ENCODE measurements around the gene AMBRA1. TPM values are rescaled to one million over a fixed set of nuclear protein-coding genes. Genes with fewer than 3 reads are reported as not detected.
"Not testable (repeated sequence)": the region's sequence is repeated elsewhere in the genome, so short reads cannot be mapped to it uniquely, and the experiment has no call there.

Gene AMBRA1
- total and polyA plus RNA-seq, 2 donors: 8.7 to 20.6 TPM

- DNase-seq (ENCODE audit: low read depth in 6 of 9, low spot score in 9 of 9); H3K4me3 ChIP-seq (ENCODE audit: low read length in 2 of 2): not testable (repeated sequence)
- H3K4me1 ChIP-seq (ENCODE audit: control insufficient read depth in 2 of 2, insufficient read depth in 2 of 2, low read length in 2 of 2): peaks cover 10 to 20% of the 10 kb centered on the region in 2 donors
These were observed 214.1 kb downstream of the AMBRA1 start for GRCh38 chr11:46379482-46380293.

GRCh38 chr11:46378811-46379481 is 214.9 kb downstream of the AMBRA1 start:
- Histone ChIP-seq H3K36me3 (ENCODE audit: control insufficient read depth in 2 of 2, insufficient read depth in 2 of 2, low read length in 1 of 2) (peaks cover 43% of the 10 kb centered on the region in 2 donors), H3K4me1 (ENCODE audit: control insufficient read depth in 2 of 2, insufficient read depth in 2 of 2, low read length in 2 of 2) (peaks cover 10 to 20% of the 10 kb centered on the region in 2 donors), H3K4me3 (ENCODE audit: low read length in 2 of 2) (no peak overlapping the region), H3K27me3 (ENCODE audit: control insufficient read depth in 2 of 2, insufficient read depth in 1 of 2, low read length in 1 of 2) (peaks cover 12 to 38% of the 10 kb centered on the region in 2 donors), H3K27ac (ENCODE audit: low read depth in 1 of 2, low read length in 1 of 2) (no peak overlapping the region), H3K9me3 (ENCODE audit: control insufficient read depth in 2 of 2, insufficient read depth in 1 of 2, low read length in 1 of 2) (peaks cover 0 to 3% of the 10 kb centered on the region in 2 donors)
- DNase-seq (ENCODE audit: low read depth in 6 of 9, low spot score in 9 of 9): no peak
- 92% methylated on average over 20 of the region's 20 CpGs for WGBS

More at GRCh38 chr11:46379482-46380293, 214.1 kb downstream of the AMBRA1 start:
- H3K36me3 ChIP-seq (ENCODE audit: control insufficient read depth in 2 of 2, insufficient read depth in 2 of 2, low read length in 1 of 2): peaks cover 35 to 36% of the 10 kb centered on the region in 2 donors
- WGBS: 85% methylated on average over 34 of the region's 36 CpGs
- not testable (repeated sequence) for H3K27ac ChIP-seq (ENCODE audit: low read depth in 1 of 2, low read length in 1 of 2); H3K9me3 ChIP-seq (ENCODE audit: control insufficient read depth in 2 of 2, insufficient read depth in 1 of 2, low read length in 1 of 2)
- peaks cover 12 to 45% of the 10 kb centered on the region in 2 donors for H3K27me3 ChIP-seq (ENCODE audit: control insufficient read depth in 2 of 2, insufficient read depth in 1 of 2, low read length in 1 of 2)

DNA sequence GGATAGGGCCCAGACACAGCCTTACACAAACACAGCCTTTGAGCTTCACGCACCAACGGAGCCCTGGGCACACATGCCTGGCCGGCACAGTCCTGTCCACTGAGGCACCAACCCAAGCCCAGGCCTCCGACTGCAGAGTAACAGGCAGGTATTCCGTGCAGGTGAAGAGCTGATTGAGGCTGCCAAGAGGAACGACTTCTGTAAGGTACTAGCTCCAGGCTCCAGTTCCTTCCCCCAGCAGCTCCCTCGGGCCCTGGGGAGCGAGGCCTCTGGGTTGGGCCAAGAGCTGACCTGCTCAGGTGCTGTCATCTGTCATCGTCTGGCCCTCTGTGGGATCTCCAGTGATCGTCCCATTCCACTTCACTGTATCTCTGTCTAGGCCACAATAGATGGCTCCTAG is 215.5 kb downstream of the AMBRA1 start:
- WGBS: 94% methylated on average over 10 of the region's 10 CpGs
- Histone ChIP-seq H3K4me3 (ENCODE audit: low read length in 2 of 2) (no peak overlapping the region), H3K4me1 (ENCODE audit: control insufficient read depth in 2 of 2, insufficient read depth in 2 of 2, low read length in 2 of 2) (peaks cover 10 to 20% of the 10 kb centered on the region in 2 donors), H3K36me3 (ENCODE audit: control insufficient read depth in 2 of 2, insufficient read depth in 2 of 2, low read length in 1 of 2) (peaks cover 46 to 47% of the 10 kb centered on the region in 2 donors), H3K27me3 (ENCODE audit: control insufficient read depth in 2 of 2, insufficient read depth in 1 of 2, low read length in 1 of 2) (peaks cover 12 to 31% of the 10 kb centered on the region in 2 donors), H3K9me3 (ENCODE audit: control insufficient read depth in 2 of 2, insufficient read depth in 1 of 2, low read length in 1 of 2) (peaks cover 0 to 3% of the 10 kb centered on the region in 2 donors), H3K27ac (ENCODE audit: low read depth in 1 of 2, low read length in 1 of 2) (no peak overlapping the region)
- DNase-seq (ENCODE audit: low read depth in 6 of 9, low spot score in 9 of 9): no peak

DNA sequence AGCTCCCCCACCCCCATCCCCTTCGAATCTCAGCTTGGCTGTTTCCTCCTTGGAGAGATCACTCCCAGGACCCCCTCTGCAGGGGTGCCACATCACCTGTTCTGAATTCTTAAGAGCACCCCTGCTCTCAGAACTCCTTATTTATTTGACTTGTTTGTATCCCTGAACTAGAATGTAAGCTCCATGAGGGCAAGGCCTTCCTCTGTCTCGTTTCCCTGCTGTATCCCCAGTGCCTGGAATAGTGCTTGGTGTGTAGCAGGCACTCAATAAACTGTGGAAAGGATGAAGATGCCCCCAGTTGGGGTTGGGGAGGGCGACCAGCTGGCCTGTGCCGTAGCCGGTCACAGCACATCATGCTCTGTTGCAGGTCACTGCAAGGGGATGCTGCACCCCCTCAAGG is 216.0 kb downstream of the AMBRA1 start:
- no peak for DNase-seq (ENCODE audit: low read depth in 6 of 9, low spot score in 9 of 9)
- Histone ChIP-seq H3K27me3 (ENCODE audit: control insufficient read depth in 2 of 2, insufficient read depth in 1 of 2, low read length in 1 of 2) (peaks cover 12 to 27% of the 10 kb centered on the region in 2 donors), H3K4me1 (ENCODE audit: control insufficient read depth in 2 of 2, insufficient read depth in 2 of 2, low read length in 2 of 2) (peaks cover 10 to 19% of the 10 kb centered on the region in 2 donors), H3K27ac (ENCODE audit: low read depth in 1 of 2, low read length in 1 of 2) (no peak overlapping the region), H3K36me3 (ENCODE audit: control insufficient read depth in 2 of 2, insufficient read depth in 2 of 2, low read length in 1 of 2) (peaks cover 48 to 49% of the 10 kb centered on the region in 2 donors), H3K9me3 (ENCODE audit: control insufficient read depth in 2 of 2, insufficient read depth in 1 of 2, low read length in 1 of 2) (peaks cover 0 to 3% of the 10 kb centered on the region in 2 donors), H3K4me3 (ENCODE audit: low read length in 2 of 2) (no peak overlapping the region)
- WGBS: 97% methylated on average over 5 of the region's 5 CpGs

DNA sequence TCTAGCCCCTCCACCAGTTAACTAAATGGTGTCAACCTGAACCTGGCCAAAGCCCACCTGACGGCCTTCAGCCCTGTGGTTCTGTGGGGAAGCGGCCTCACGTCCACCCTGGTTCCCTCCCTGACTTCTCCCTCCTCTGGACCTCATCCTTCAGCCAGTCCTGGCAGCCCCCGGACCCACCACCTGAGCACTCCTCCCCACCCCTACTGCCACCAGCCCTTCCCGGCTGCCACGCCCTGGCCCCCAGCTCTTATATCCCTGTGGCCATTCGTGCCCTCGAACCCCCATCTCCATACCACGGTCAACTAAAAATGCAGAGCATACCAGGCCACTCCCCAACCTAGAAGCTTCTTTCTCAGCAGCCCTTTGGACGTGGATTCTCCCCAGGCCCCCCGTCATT is 216.5 kb downstream of the AMBRA1 start:
- Histone ChIP-seq H3K4me3 (ENCODE audit: low read length in 2 of 2) (no peak overlapping the region), H3K27ac (ENCODE audit: low read depth in 1 of 2, low read length in 1 of 2) (no peak overlapping the region), H3K27me3 (ENCODE audit: control insufficient read depth in 2 of 2, insufficient read depth in 1 of 2, low read length in 1 of 2) (peaks cover 7 to 21% of the 10 kb centered on the region in 2 donors), H3K9me3 (ENCODE audit: control insufficient read depth in 2 of 2, insufficient read depth in 1 of 2, low read length in 1 of 2) (peaks cover 0 to 3% of the 10 kb centered on the region in 2 donors), H3K4me1 (ENCODE audit: control insufficient read depth in 2 of 2, insufficient read depth in 2 of 2, low read length in 2 of 2) (peaks cover 6 to 14% of the 10 kb centered on the region in 2 donors), H3K36me3 (ENCODE audit: control insufficient read depth in 2 of 2, insufficient read depth in 2 of 2, low read length in 1 of 2) (peaks cover 53 to 54% of the 10 kb centered on the region in 2 donors)
- 98% methylated on average over 11 of the region's 11 CpGs for WGBS
- no peak for DNase-seq (ENCODE audit: low read depth in 6 of 9, low spot score in 9 of 9)

- DNase-seq (ENCODE audit: low read depth in 6 of 9, low spot score in 9 of 9): no peak
- Histone ChIP-seq H3K9me3 (ENCODE audit: control insufficient read depth in 2 of 2, insufficient read depth in 1 of 2, low read length in 1 of 2) (no peaks in the 10 kb centered on the region), H3K4me1 (ENCODE audit: control insufficient read depth in 2 of 2, insufficient read depth in 2 of 2, low read length in 2 of 2) (peaks cover 0 to 7% of the 10 kb centered on the region in 2 donors), H3K36me3 (ENCODE audit: control insufficient read depth in 2 of 2, insufficient read depth in 2 of 2, low read length in 1 of 2) (peaks cover 62 to 63% of the 10 kb centered on the region in 2 donors), H3K27me3 (ENCODE audit: control insufficient read depth in 2 of 2, insufficient read depth in 1 of 2, low read length in 1 of 2) (peaks cover 0 to 13% of the 10 kb centered on the region in 2 donors), H3K4me3 (ENCODE audit: low read length in 2 of 2) (no peak overlapping the region), H3K27ac (ENCODE audit: low read depth in 1 of 2, low read length in 1 of 2) (no peak overlapping the region)
- WGBS: 97% methylated on average over 19 of the region's 19 CpGs
These were observed 217.4 kb downstream of the AMBRA1 start for GRCh38 chr11:46376258-46377050.

- Histone ChIP-seq H3K4me1 (ENCODE audit: control insufficient read depth in 2 of 2, insufficient read depth in 2 of 2, low read length in 2 of 2) (peaks cover 0 to 3% of the 10 kb centered on the region in 2 donors), H3K27ac (ENCODE audit: low read depth in 1 of 2, low read length in 1 of 2) (no peak overlapping the region), H3K36me3 (ENCODE audit: control insufficient read depth in 2 of 2, insufficient read depth in 2 of 2, low read length in 1 of 2) (peaks cover 69% of the 10 kb centered on the region in 2 donors), H3K9me3 (ENCODE audit: control insufficient read depth in 2 of 2, insufficient read depth in 1 of 2, low read length in 1 of 2) (no peaks in the 10 kb centered on the region), H3K27me3 (ENCODE audit: control insufficient read depth in 2 of 2, insufficient read depth in 1 of 2, low read length in 1 of 2) (peaks cover 0 to 5% of the 10 kb centered on the region in 2 donors), H3K4me3 (ENCODE audit: low read length in 2 of 2) (no peak overlapping the region)
- WGBS: 98% methylated on average over 38 of the region's 38 CpGs
- no peak for DNase-seq (ENCODE audit: low read depth in 6 of 9, low spot score in 9 of 9)
These were observed 218.3 kb downstream of the AMBRA1 start for GRCh38 chr11:46375392-46376101.

- no peak for DNase-seq (ENCODE audit: low read depth in 6 of 9, low spot score in 9 of 9)
- 97% methylated on average over 15 of the region's 15 CpGs for WGBS
These were observed 219.0 kb downstream of the AMBRA1 start for GRCh38 chr11:46374815-46375214.

More at GRCh38 chr11:46374815-46375214, 219.0 kb downstream of the AMBRA1 start:
- Histone ChIP-seq H3K4me1 (ENCODE audit: control insufficient read depth in 2 of 2, insufficient read depth in 2 of 2, low read length in 2 of 2) (no peaks in the 10 kb centered on the region), H3K9me3 (ENCODE audit: control insufficient read depth in 2 of 2, insufficient read depth in 1 of 2, low read length in 1 of 2) (no peaks in the 10 kb centered on the region), H3K27ac (ENCODE audit: low read depth in 1 of 2, low read length in 1 of 2) (no peak overlapping the region), H3K36me3 (ENCODE audit: control insufficient read depth in 2 of 2, insufficient read depth in 2 of 2, low read length in 1 of 2) (peaks cover 77% of the 10 kb centered on the region in 2 donors), H3K27me3 (ENCODE audit: control insufficient read depth in 2 of 2, insufficient read depth in 1 of 2, low read length in 1 of 2) (no peaks in the 10 kb centered on the region), H3K4me3 (ENCODE audit: low read length in 2 of 2) (no peak overlapping the region)
